ENCODE measurements around the gene SEC16A. TPM values are rescaled to one million over a fixed set of nuclear protein-coding genes. Genes with fewer than 3 reads are reported as not detected.

Gene SEC16A
- total RNA-seq = 29.7 TPM

GRCh38 chr9:136482793-136483588, at the start of gene SEC16A:
Gene SEC16A (minus strand): TSS chr9:136483040. CDS start chr9:136477615, 5,425 bp downstream.

GRCh38 chr9:136439481-136440408, 43.1 kb downstream of the SEC16A start, which contains the start of gene INPP5E:
Gene INPP5E (minus strand): TSS chr9:136439845. CDS start chr9:136439419, 426 bp downstream.

GRCh38 chr9:136410500-136411287, 72.1 kb downstream of the SEC16A start, which contains the start of the genes ENTR1 and PMPCA:
Gene ENTR1 (minus strand): TSS chr9:136410614. CDS start chr9:136410397, 217 bp downstream.
Gene PMPCA (plus strand): TSS chr9:136410658. CDS start chr9:136410669, 11 bp downstream.

GRCh38 chr9:136400038-136400834, 82.6 kb downstream of the SEC16A start, which contains the start of gene SNAPC4:
Gene SNAPC4 (minus strand): TSS chr9:136400170. CDS start chr9:136398428, 1,742 bp downstream.

Small RNAs within 50 kb of the gene (small RNA-seq; reads per million reads assigned to genes)
- gene MIR4673 (ENCODE audit: low replicate concordance) = not detected

Other genes starting within 250 kb of the SEC16A start
- 13.8 TPM for gene QSOX2, start 237.2 kb downstream of the SEC16A start, total RNA-seq
- not detected for gene CCDC187, start 178.9 kb downstream of the SEC16A start, total RNA-seq
- 123 TPM for gene GPSM1, start 155.5 kb downstream of the SEC16A start, total RNA-seq
- gene DNLZ, start 119.3 kb downstream of the SEC16A start, total RNA-seq = 12.5 TPM
- gene CARD9, start 109.4 kb downstream of the SEC16A start, total RNA-seq = 0.63 TPM
- gene SNAPC4, start 82.9 kb downstream of the SEC16A start, total RNA-seq = 12.2 TPM
- gene ENTR1, start 72.4 kb downstream of the SEC16A start, total RNA-seq = 36.3 TPM
- 29.1 TPM for gene PMPCA, start 72.4 kb downstream of the SEC16A start, total RNA-seq
- gene INPP5E, start 43.2 kb downstream of the SEC16A start, total RNA-seq = 19.7 TPM
- 57.6 TPM for gene NOTCH1, start 63.0 kb upstream of the SEC16A start, total RNA-seq
- 12.8 TPM for gene EGFL7, start 179.9 kb upstream of the SEC16A start, total RNA-seq
- 1.9 TPM for gene AGPAT2, start 204.4 kb upstream of the SEC16A start, total RNA-seq
- gene DIPK1B, start 229.5 kb upstream of the SEC16A start, total RNA-seq = 37.9 TPM

Measured in parietal lobe (tissue), 2 donors.